ENCODE results near the gene EFNA1. TPM values are rescaled to one million over a fixed set of nuclear protein-coding genes. Genes with fewer than 3 reads are reported as not detected.

Gene EFNA1, protein sequence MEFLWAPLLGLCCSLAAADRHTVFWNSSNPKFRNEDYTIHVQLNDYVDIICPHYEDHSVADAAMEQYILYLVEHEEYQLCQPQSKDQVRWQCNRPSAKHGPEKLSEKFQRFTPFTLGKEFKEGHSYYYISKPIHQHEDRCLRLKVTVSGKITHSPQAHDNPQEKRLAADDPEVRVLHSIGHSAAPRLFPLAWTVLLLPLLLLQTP
- 0.22 and 1.3 TPM in 2 replicates for total RNA-seq (2012; rRNA removed)

- H3K4me1 ChIP-seq (ENCODE audit: control insufficient read depth, insufficient read depth, low read length), result peaks cover 40% of the 10 kb centered on the region
- H3K27me3 ChIP-seq (ENCODE audit: control insufficient read depth, insufficient read depth, low read length), result peaks cover 67% of the 10 kb centered on the region
- peak within 1 kb of the TSS; percentile 62 for H3K4me3 ChIP-seq (ENCODE audit: low read length)
- H3K4me2 ChIP-seq (ENCODE audit: low read length), result peak within 1 kb of the TSS; percentile 96
- no peaks in the 10 kb centered on the region for H3K36me3 ChIP-seq (ENCODE audit: insufficient read depth, low read length)
- H3K9ac ChIP-seq (ENCODE audit: low read depth, low read length), result no peak within 1 kb of the TSS
- H3K9me3 ChIP-seq (replicated peaks; ENCODE audit: low read length), result no peaks in the 10 kb centered on the region
These were observed at the start of gene EFNA1 for GRCh38 chr1:155127105-155127966. TSS of gene EFNA1 (plus strand) at chr1:155127876. CDS start at chr1:155127978, 102 bp downstream.

DNA sequence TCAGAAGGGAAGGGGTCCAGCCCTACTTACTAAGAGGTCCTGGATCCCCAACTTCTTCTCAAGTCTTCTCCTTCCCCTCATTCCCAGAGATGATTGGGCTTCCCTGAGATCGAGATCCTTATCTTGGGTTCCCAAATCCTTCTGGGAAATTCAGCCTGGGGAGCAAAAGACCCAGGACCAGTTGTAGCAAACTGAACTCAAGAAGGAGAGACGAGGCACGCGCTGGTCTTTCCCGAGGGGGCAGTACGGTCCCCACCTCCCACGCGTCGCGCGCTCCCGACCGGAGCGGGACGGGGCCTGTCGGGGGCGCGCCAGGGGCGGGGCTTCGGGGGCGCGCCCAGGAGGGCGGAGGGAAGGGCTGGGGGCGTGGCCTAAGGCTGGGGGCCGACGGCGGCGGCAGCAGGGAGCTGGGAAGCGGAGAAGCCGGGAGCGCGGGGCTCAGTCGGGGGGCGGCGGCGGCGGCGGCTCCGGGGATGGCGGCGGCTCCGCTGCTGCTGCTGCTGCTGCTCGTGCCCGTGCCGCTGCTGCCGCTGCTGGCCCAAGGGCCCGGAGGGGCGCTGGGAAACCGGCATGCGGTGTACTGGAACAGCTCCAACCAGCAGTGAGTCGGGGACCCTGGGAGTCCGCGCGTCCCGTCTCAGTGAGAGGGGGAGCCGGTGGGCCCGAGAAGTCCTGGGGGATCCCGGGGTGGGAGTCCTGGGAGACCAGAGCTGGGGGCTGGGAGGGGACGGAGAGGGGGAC lies 49.0 kb upstream of the EFNA1 start, which contains the start of gene EFNA3:
Gene EFNA3, plus strand, starts transcription at position 369 of the 741 bp plus-strand sequence. Its CDS starts 105 bp downstream, at position 474.
- no peaks in the 10 kb centered on the region for H3K36me3 ChIP-seq (ENCODE audit: insufficient read depth, low read length)
- no peaks in the 10 kb centered on the region for H3K9me3 ChIP-seq (replicated peaks; ENCODE audit: low read length)
- peaks cover 27% of the 10 kb centered on the region for H3K4me1 ChIP-seq (ENCODE audit: control insufficient read depth, insufficient read depth, low read length)
- no peak within 1 kb of the TSS for H3K9ac ChIP-seq (ENCODE audit: low read depth, low read length)
- peak within 1 kb of the TSS; percentile 52 for H3K4me3 ChIP-seq (ENCODE audit: low read length)
- peak within 1 kb of the TSS; percentile 72 for H3K4me2 ChIP-seq (ENCODE audit: low read length)
- H3K27me3 ChIP-seq (ENCODE audit: control insufficient read depth, insufficient read depth, low read length), result peaks cover 47% of the 10 kb centered on the region

DNA sequence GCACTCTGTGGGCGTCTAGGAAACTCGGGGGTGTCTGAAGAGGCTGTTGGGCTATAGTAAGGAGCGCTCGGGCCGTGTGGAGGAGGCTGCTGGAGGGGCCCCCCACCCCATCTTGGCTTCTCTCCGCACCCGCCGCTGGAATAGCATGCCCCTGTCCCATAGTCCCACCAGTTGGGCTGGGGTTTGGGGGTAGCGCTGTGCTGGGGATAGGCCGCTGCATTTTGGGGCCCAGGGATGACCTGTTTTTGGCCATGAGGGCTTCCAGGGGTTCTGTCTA lies 48.5 kb upstream of the EFNA1 start:
- H3K4me1 ChIP-seq (ENCODE audit: control insufficient read depth, insufficient read depth, low read length), result peaks cover 30% of the 10 kb centered on the region
- no peak overlapping the region for H3K9ac ChIP-seq (ENCODE audit: low read depth, low read length)
- no peak overlapping the region for H3K4me3 ChIP-seq (ENCODE audit: low read length)

GRCh38 chr1:155079487-155080311 lies 48.0 kb upstream of the EFNA1 start:
- Histone ChIP-seq H3K4me1 (ENCODE audit: control insufficient read depth, insufficient read depth, low read length) (peaks cover 35% of the 10 kb centered on the region), H3K4me2 (ENCODE audit: low read length) (peak overlapping the region; percentile 72), H3K9ac (ENCODE audit: low read depth, low read length) (no peak overlapping the region), H3K4me3 (ENCODE audit: low read length) (no peak overlapping the region), H3K27me3 (ENCODE audit: control insufficient read depth, insufficient read depth, low read length) (peaks cover 50% of the 10 kb centered on the region), H3K36me3 (ENCODE audit: insufficient read depth, low read length) (no peaks in the 10 kb centered on the region), H3K9me3 (replicated peaks; ENCODE audit: low read length) (no peaks in the 10 kb centered on the region)

More for the DNA sequence above, 48.5 kb upstream of the EFNA1 start:
- Histone ChIP-seq H3K27me3 (ENCODE audit: control insufficient read depth, insufficient read depth, low read length) (peaks cover 50% of the 10 kb centered on the region), H3K9me3 (replicated peaks; ENCODE audit: low read length) (no peaks in the 10 kb centered on the region), H3K4me2 (ENCODE audit: low read length) (peak overlapping the region; percentile 72), H3K36me3 (ENCODE audit: insufficient read depth, low read length) (no peaks in the 10 kb centered on the region)

DNA sequence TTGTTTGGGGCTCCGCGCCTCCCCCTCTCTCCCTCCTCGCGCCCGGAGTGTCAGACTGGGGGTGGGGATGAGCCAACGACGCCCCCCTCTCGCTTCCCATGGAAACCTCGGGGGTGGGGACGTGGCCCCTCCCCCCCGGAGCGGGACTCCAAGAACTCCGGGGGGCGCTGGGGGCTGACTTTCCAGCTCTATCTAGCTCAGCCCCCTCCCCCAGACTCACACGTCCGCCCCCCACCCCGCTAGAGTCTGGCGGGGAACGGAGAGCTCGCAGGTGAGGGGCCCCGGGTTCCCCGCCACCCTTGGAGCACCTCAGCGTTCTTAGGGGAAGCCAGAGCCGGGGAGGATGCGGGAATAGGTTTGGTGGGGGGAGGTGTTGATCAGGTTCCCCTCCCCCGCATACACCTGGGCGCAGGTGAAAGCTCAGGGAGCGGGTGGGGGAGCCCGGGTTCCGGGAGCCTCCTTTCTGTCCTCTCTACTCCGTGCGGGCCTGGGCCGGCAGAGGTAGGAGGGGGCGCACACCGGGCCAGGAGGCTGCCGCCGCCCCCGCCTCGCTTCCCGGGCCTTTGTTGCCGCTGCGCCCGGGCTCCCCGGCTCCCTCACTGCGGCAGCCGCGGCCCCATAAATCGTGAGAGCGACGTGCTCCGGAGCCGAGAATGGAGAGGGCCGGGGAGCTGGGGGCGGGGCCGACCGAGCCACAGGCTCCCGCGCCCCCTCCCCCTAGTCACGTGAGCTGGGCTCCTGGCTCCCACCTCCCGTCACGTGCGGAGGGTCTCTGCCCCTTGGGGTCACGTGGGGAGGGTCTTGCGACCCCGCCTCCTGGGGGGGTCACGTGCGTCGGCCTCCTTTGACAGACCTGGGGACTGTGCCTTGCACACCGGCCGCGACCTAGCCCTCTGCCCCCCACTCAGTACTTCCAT lies 47.1 kb upstream of the EFNA1 start:
- Histone ChIP-seq H3K9ac (ENCODE audit: low read depth, low read length) (no peak overlapping the region), H3K36me3 (ENCODE audit: insufficient read depth, low read length) (no peaks in the 10 kb centered on the region), H3K4me1 (ENCODE audit: control insufficient read depth, insufficient read depth, low read length) (peaks cover 37% of the 10 kb centered on the region), H3K4me2 (ENCODE audit: low read length) (peak overlapping the region; percentile 72), H3K4me3 (ENCODE audit: low read length) (no peak overlapping the region), H3K27me3 (ENCODE audit: control insufficient read depth, insufficient read depth, low read length) (peaks cover 47% of the 10 kb centered on the region), H3K9me3 (replicated peaks; ENCODE audit: low read length) (no peaks in the 10 kb centered on the region)

DNA sequence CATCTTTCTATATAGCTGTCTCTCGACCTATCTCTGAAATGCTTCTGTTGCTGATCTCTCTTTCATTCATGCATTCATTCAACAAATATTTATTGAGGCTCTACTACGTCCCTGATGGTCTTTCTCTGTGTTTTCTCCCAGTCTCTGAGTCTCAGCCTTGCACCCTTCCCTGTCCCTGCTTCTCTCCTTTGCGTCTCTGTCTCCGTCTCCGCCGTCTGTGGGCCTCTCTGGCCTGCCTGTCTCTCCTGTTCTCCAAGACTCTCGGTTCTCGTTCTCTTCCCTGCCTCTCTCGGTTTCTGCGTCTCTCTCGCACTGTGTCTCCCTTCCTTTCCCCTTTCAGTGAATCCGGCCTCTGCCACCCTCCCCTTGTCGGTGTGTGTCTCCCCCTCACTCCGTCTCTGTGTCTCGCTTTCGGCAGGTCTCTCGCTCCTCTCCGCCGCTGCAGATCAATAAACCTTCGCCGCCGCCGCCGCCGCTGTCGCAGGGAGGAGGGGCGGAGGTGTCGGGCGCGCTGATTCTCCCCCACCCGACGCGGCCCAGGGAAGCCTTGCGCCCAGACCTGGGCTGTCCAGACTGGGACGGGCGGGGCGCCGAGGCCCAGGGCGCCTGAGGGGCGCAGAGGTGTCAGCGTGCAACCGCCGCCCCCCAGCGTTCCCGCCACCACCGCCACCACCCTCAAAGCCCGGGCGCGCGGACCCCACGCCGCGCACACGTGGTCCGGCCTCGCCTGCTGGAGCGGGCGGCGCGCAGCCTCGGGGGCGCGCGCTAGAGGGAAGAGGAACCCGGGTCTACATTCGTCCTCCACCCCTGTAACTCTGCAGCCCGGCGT lies 46.0 kb upstream of the EFNA1 start:
- H3K27me3 ChIP-seq (ENCODE audit: control insufficient read depth, insufficient read depth, low read length), result peaks cover 47% of the 10 kb centered on the region

GRCh38 chr1:155082301-155083051 lies 45.2 kb upstream of the EFNA1 start:
- Histone ChIP-seq H3K9me3 (replicated peaks; ENCODE audit: low read length) (no peaks in the 10 kb centered on the region), H3K4me2 (ENCODE audit: low read length) (peak overlapping the region; percentile 5), H3K4me3 (ENCODE audit: low read length) (no peak overlapping the region), H3K36me3 (ENCODE audit: insufficient read depth, low read length) (no peaks in the 10 kb centered on the region), H3K9ac (ENCODE audit: low read depth, low read length) (no peak overlapping the region), H3K4me1 (ENCODE audit: control insufficient read depth, insufficient read depth, low read length) (peaks cover 41% of the 10 kb centered on the region), H3K27me3 (ENCODE audit: control insufficient read depth, insufficient read depth, low read length) (peaks cover 47% of the 10 kb centered on the region)

More for the DNA sequence above, 46.0 kb upstream of the EFNA1 start:
- no peaks in the 10 kb centered on the region for H3K36me3 ChIP-seq (ENCODE audit: insufficient read depth, low read length)
- H3K4me1 ChIP-seq (ENCODE audit: control insufficient read depth, insufficient read depth, low read length), result peaks cover 41% of the 10 kb centered on the region
- peak overlapping the region; percentile 5 for H3K4me2 ChIP-seq (ENCODE audit: low read length)
- no peak overlapping the region for H3K9ac ChIP-seq (ENCODE audit: low read depth, low read length)
- H3K9me3 ChIP-seq (replicated peaks; ENCODE audit: low read length), result no peaks in the 10 kb centered on the region
- no peak overlapping the region for H3K4me3 ChIP-seq (ENCODE audit: low read length)

GRCh38 chr1:155083052-155083541 lies 44.6 kb upstream of the EFNA1 start:
- no peaks in the 10 kb centered on the region for H3K36me3 ChIP-seq (ENCODE audit: insufficient read depth, low read length)
- peaks cover 47% of the 10 kb centered on the region for H3K27me3 ChIP-seq (ENCODE audit: control insufficient read depth, insufficient read depth, low read length)
- no peak overlapping the region for H3K4me2 ChIP-seq (ENCODE audit: low read length)
- no peak overlapping the region for H3K4me3 ChIP-seq (ENCODE audit: low read length)
- H3K9ac ChIP-seq (ENCODE audit: low read depth, low read length), result no peak overlapping the region
- H3K9me3 ChIP-seq (replicated peaks; ENCODE audit: low read length), result no peaks in the 10 kb centered on the region
- H3K4me1 ChIP-seq (ENCODE audit: control insufficient read depth, insufficient read depth, low read length), result peaks cover 41% of the 10 kb centered on the region

Data from skeletal muscle satellite cell (primary cell).